Mammary epithelial cell (primary cell): ENCODE results near the gene PGLYRP3.

Experiments
- CTCF ChIP-seq, 2 donors: IDR thresholded peaks in 1 of 2; conservative IDR thresholded peaks in 1 of 2; 2 replicates each; pipeline ENCODE4 v1.5.1; 2011 to 2012; ENCODE audit warnings: inconsistent platforms in 2 of 2, low read length in 2 of 2, mild to moderate bottlenecking in 2 of 2, control low read depth in 1 of 2, low read depth in 1 of 2; ENCODE audit not compliant: insufficient read depth in 1 of 2; ENCODE audit errors: extremely low read depth in 1 of 2
- EZH2 ChIP-seq: IDR thresholded peaks from 2 replicates; pipeline ENCODE4 v1.6.1; 2012; ENCODE audit warnings: low read length, inconsistent platforms, borderline replicate concordance

GRCh38 chr1:153251988-153252387 is 60.8 kb downstream of the PGLYRP3 start:
- TF ChIP-seq EZH2 (no peak), CTCF (conservative IDR thresholded peaks at IDR 0.05 in 1 of 2, IDR thresholded peaks at IDR 0.05 in 1 of 2; ENCODE audit: extremely low read depth in 1 of 2, insufficient read depth in 1 of 2, low read depth in 1 of 2, low read length in 2 of 2) (no peak)
